ENCODE measurements around the gene LRP8. TPM values are rescaled to one million over a fixed set of nuclear protein-coding genes. Genes with fewer than 3 reads are reported as not detected.

LRP8 gene
- total and polyA plus RNA-seq, 2 experiments from 2014 or later: 27.8 to 71.1 TPM

DNA sequence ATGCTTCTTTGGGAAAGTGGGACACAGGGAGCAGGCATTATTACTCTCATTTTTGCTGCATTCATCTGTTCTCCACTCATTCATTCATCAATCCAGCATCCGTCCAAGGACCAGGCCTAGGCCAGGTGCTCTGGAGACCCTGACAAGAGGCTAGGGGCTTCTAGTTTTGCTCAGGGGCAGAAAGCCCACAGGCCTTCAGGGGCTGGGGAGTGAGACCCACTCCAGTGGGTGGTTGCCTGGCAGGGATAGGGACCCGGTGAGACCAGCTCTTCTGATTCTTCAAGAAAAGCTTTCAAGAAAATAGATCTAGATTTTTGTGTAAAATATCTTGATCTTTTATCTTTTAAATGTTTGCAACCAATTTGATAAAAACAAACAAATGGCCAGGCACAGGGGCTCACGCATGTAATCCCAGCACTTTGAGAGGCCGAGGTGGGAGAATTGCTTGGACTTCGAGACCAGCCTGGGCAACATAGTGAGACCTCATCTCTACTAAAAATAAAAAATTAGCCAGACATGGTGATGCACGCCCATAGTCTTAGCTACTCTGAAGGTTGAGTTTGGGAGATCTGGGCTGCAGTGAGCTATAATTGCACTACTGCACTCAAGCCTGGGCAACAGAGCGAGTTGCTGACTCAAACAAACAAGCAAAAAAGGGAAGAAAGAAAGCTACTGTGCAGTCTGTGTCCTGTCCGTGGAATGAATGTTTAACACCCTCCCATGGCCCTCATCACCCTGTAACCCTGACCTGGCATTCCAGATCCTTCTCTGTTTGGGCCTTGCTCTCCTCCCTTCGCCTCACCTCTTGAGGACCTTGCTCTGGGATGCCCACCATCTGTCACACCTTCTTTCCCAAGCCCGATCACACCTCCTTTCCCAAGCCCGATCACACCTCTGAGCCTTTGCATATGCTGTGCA, 17.3 kb upstream of the LRP8 start (continued):
- TF ChIP-seq, protein P1, sequence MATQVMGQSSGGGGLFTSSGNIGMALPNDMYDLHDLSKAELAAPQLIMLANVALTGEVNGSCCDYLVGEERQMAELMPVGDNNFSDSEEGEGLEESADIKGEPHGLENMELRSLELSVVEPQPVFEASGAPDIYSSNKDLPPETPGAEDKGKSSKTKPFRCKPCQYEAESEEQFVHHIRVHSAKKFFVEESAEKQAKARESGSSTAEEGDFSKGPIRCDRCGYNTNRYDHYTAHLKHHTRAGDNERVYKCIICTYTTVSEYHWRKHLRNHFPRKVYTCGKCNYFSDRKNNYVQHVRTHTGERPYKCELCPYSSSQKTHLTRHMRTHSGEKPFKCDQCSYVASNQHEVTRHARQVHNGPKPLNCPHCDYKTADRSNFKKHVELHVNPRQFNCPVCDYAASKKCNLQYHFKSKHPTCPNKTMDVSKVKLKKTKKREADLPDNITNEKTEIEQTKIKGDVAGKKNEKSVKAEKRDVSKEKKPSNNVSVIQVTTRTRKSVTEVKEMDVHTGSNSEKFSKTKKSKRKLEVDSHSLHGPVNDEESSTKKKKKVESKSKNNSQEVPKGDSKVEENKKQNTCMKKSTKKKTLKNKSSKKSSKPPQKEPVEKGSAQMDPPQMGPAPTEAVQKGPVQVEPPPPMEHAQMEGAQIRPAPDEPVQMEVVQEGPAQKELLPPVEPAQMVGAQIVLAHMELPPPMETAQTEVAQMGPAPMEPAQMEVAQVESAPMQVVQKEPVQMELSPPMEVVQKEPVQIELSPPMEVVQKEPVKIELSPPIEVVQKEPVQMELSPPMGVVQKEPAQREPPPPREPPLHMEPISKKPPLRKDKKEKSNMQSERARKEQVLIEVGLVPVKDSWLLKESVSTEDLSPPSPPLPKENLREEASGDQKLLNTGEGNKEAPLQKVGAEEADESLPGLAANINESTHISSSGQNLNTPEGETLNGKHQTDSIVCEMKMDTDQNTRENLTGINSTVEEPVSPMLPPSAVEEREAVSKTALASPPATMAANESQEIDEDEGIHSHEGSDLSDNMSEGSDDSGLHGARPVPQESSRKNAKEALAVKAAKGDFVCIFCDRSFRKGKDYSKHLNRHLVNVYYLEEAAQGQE (IDR thresholded peaks at IDR 0.05; ENCODE audit: unreplicated experiment): no peak
- TF ChIP-seq, protein P2, sequence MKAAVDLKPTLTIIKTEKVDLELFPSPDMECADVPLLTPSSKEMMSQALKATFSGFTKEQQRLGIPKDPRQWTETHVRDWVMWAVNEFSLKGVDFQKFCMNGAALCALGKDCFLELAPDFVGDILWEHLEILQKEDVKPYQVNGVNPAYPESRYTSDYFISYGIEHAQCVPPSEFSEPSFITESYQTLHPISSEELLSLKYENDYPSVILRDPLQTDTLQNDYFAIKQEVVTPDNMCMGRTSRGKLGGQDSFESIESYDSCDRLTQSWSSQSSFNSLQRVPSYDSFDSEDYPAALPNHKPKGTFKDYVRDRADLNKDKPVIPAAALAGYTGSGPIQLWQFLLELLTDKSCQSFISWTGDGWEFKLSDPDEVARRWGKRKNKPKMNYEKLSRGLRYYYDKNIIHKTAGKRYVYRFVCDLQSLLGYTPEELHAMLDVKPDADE (IDR thresholded peaks at IDR 0.05): no peak
- TF ChIP-seq CREB1 (CRISPR knock-in tag; IDR thresholded peaks at IDR 0.05; ENCODE audit: low read depth): no peak
- no peak for TF ChIP-seq ZNF114 (CRISPR knock-in tag; IDR thresholded peaks at IDR 0.05)
- no peak for TF ChIP-seq EZH2 (IDR thresholded peaks at IDR 0.05; ENCODE audit: low read depth, unreplicated experiment)
- no peak for TF ChIP-seq EZH2phosphoT487 (IDR thresholded peaks at IDR 0.05; ENCODE audit: unreplicated experiment)
- TF ChIP-seq JUNB (IDR thresholded peaks at IDR 0.05; ENCODE audit: unreplicated experiment): no peak
- no peak for TF ChIP-seq POLR2AphosphoS5 (IDR thresholded peaks at IDR 0.05; ENCODE audit: low read depth)

DNA sequence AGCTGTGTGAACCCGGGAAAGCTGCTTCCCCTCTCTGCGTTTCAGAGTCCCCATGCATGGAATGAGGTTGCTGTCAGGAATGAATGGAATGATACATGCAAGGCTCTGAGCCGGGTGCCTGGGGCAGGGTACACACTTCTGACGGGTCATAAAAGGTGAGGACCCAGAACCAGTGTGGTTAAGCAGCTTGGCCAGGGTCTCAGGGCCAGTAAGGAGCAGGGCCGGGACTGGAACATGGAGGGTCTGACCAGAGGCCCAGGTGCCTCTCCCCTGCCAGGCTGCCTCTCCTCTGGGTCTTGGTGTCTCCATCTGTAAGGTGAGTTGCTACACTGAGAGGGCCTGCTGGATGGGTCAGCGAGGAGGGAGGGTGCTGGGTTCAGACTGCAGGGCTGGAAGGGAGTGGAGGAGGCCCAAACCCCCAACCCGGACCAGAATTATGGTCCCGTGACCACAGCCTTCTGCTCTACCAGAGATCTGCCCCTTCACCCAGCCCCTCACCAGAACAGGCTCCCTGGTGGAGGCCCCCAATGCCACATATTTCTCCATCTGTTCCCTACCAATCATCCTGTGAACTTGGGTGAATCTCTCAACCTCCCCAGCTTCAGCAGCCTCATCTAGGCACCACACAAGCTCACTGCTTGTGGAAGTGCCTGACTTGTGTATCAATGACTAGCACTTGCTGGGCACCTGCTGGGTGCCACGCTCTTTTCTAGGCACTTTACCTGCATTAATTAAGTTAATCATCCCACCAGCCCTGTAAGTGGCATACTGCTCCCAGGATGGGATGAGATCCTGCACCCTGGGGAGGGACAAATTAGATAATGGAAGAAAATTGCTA, 16.2 kb upstream of the LRP8 start:
- Histone ChIP-seq H3K4me2 (no peak overlapping the region), H3K79me2 (replicated peaks; ENCODE audit: insufficient read depth) (no peaks in the 10 kb centered on the region), H3K9me2 (ENCODE audit: insufficient read depth) (no peaks in the 10 kb centered on the region), H3K4me3 (no peak overlapping the region), H3F3A (replicated peaks; ENCODE audit: low read depth) (no peaks in the 10 kb centered on the region), H3K27me3 (ENCODE audit: insufficient read depth) (no peaks in the 10 kb centered on the region), H4K20me1 (replicated peaks; ENCODE audit: insufficient read depth) (no peaks in the 10 kb centered on the region), H3K36me3 (ENCODE audit: insufficient read depth) (no peaks in the 10 kb centered on the region), H3K4me1 (ENCODE audit: insufficient read depth) (no peaks in the 10 kb centered on the region), H2AFZ (no peak overlapping the region), H3K27ac (ENCODE audit: low read depth) (no peak overlapping the region)
- peaks cover 5% of the 10 kb centered on the region; the same call in 2 of the 3 replicates for H3K9me3 Mint-ChIP-seq
- peaks cover 21% of the 10 kb centered on the region for H3K27me3 Mint-ChIP-seq (ENCODE audit: insufficient read depth, low read depth, poor library complexity)
- H3K36me3 Mint-ChIP-seq (ENCODE audit: low read depth): peaks cover 10% of the 10 kb centered on the region
- no peak overlapping the region for H3K4me3 Mint-ChIP-seq
- ATAC-seq (peak; percentile 31), DNase-seq (ENCODE audit: low spot score) (no peak)
- peaks cover 14% of the 10 kb centered on the region for H3K4me1 Mint-ChIP-seq
- no peak overlapping the region for H3K27ac Mint-ChIP-seq
- no peak for TF ChIP-seq JUNB (IDR thresholded peaks at IDR 0.05; ENCODE audit: unreplicated experiment)
- TF ChIP-seq, protein P2 (IDR thresholded peaks at IDR 0.05): no peak
- TF ChIP-seq, protein P3, sequence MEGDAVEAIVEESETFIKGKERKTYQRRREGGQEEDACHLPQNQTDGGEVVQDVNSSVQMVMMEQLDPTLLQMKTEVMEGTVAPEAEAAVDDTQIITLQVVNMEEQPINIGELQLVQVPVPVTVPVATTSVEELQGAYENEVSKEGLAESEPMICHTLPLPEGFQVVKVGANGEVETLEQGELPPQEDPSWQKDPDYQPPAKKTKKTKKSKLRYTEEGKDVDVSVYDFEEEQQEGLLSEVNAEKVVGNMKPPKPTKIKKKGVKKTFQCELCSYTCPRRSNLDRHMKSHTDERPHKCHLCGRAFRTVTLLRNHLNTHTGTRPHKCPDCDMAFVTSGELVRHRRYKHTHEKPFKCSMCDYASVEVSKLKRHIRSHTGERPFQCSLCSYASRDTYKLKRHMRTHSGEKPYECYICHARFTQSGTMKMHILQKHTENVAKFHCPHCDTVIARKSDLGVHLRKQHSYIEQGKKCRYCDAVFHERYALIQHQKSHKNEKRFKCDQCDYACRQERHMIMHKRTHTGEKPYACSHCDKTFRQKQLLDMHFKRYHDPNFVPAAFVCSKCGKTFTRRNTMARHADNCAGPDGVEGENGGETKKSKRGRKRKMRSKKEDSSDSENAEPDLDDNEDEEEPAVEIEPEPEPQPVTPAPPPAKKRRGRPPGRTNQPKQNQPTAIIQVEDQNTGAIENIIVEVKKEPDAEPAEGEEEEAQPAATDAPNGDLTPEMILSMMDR (conservative IDR thresholded peaks at IDR 0.05; ENCODE audit: low read depth in 2 of 2): no peak
- TF ChIP-seq, protein P1 (IDR thresholded peaks at IDR 0.05; ENCODE audit: unreplicated experiment): no peak
- TF ChIP-seq ZNF114 (CRISPR knock-in tag; IDR thresholded peaks at IDR 0.05): no peak
- no peak for TF ChIP-seq NANOG (IDR thresholded peaks at IDR 0.05; ENCODE audit: borderline replicate concordance)
- no peak for TF ChIP-seq EZH2phosphoT487 (IDR thresholded peaks at IDR 0.05; ENCODE audit: unreplicated experiment)
